Hepatocyte (in vitro differentiated cells): ENCODE data around the gene CEP76.

Experiments used
- EZH2 ChIP-seq: fragments of 200-600 bp; sonication (generic); IDR thresholded peaks from 2 replicates; pipeline ENCODE4 v1.6.1; 2016; ENCODE audit warnings: antibody characterized with exemption, mild to moderate bottlenecking, borderline replicate concordance
- TF ChIP-seq, protein P1 (sequence below): fragments of 200-600 bp; sonication (generic); IDR thresholded peaks from 2 replicates; pipeline ENCODE4 v1.5.1; 2016; ENCODE audit warnings: antibody characterized with exemption, mild to moderate bottlenecking; ENCODE audit not compliant: poor library complexity

DNA sequence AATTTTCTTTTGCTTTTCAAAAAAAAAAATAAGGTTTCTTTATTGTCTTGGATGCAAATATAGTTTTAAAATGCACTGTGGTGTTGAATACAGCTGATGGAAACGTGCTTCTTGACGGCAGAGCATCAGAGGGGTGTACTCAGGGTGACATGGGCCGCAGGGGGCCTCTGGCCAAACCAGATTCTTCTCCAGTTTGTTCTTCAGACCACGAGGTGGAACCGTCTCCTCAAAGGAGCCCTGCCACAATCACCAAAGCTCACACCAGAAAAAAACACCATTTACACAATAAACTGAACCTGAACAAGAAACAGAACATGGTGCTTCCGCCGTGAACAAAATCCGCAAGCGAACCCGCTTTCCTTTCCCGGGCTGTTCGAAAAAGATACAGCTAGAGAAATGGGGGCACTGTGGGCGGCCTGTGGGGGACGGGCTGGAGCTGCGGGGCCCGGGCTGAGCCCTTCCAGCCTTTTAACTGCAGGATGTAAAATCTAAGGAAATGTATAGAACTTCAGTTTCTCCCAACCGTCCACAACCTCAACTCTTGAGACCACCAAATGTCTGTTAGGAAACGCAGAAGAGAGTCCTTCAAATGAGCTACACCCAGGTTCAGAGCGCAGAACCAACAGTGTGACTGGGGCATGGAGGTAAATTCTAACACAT, 34.9 kb upstream of the CEP76 start:
- no peak for TF ChIP-seq EZH2
- TF ChIP-seq, protein P1, sequence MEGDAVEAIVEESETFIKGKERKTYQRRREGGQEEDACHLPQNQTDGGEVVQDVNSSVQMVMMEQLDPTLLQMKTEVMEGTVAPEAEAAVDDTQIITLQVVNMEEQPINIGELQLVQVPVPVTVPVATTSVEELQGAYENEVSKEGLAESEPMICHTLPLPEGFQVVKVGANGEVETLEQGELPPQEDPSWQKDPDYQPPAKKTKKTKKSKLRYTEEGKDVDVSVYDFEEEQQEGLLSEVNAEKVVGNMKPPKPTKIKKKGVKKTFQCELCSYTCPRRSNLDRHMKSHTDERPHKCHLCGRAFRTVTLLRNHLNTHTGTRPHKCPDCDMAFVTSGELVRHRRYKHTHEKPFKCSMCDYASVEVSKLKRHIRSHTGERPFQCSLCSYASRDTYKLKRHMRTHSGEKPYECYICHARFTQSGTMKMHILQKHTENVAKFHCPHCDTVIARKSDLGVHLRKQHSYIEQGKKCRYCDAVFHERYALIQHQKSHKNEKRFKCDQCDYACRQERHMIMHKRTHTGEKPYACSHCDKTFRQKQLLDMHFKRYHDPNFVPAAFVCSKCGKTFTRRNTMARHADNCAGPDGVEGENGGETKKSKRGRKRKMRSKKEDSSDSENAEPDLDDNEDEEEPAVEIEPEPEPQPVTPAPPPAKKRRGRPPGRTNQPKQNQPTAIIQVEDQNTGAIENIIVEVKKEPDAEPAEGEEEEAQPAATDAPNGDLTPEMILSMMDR = no peak
